GM21390 (cell line): Measurements from ENCODE around the gene IL18RAP.

Experiments
- ATAC-seq: cut with Tn5 transposase; IDR thresholded peaks from one replicate; pipeline ENCODE4 v1.9.1; 2021; ENCODE audit not compliant: unreplicated experiment

Gene IL18RAP

DNA sequence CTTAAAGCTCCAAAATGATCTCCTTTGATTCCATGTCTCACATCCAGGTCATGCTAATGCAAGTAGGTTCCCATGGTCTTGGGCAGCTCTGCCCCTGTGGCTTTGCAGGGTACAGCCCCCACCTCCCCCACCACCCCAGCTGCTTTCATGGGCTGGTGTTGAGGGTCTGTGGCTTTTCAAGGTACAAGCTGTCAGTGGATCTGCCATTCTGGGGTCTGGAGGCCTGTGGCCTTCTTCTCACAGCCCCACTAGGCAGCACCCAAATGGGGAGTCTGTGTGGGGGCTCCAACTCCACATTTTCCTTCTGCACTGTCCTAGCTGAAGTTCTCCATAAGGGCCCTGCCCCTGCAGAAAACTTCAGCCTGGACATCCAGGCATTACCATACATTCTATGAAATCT lies 69.0 kb downstream of the IL18RAP start:
- no peak for ATAC-seq

DNA sequence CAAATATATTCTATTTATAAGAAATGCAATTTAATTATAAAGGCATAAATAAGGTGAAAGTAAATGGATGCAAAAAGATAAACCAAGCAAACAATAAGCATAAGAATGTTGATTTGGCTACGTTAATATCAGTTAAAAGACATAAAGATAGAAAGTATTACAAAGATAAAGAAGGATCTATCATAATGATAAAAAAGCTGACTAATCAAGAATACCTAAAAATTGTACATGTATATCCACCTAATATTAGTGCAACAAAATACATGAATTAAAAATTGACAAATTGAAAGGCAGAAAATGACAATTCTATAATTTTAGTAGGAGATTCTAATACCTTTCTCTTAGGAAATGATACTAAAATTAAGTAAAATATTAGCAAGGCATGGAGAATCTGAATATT lies 71.6 kb downstream of the IL18RAP start:
- ATAC-seq = no peak

DNA sequence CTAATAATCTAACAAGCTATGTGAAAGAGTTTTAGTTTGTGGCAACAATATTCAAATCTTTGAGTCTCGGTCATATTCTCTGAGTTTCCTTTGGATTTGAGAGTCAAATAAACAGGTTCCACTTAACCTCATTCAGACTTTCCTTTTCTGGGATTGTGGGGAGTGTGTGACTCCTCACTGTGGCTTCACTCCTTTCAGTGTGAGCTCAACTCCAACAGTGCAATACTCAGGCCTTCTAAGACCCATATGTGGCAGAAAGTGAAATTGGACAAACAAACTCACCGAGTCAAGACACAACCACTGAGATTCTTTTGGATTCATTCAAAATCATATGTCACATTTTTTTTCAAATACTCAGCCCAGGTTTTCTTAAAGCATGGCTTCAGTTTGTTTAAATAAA lies 75.5 kb downstream of the IL18RAP start:
- no peak for ATAC-seq

DNA sequence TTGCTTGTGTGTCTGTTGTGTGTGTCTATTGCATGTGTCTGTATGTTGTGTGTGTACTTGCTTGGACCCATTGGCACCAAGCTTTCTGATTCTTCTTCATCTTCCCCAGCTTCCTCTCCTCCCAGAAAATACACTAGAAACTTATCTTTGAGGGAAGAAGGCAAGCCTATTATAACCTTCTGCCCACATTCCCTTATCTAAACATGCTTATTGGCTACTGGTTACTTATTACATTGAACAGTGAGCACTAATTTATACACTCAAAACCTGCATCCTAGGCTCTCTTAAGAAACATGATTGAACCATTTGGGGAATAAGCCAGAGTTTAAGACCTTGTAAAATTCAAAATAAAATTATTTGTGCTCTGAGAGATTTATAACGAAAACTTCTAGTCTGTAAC lies 76.6 kb downstream of the IL18RAP start:
- ATAC-seq = no peak
